Measurements from ENCODE around the gene UQCRHL.

GRCh38 chr1:15786581-15786980, 20.9 kb downstream of the UQCRHL start:
- no peak for TF ChIP-seq POLR2AphosphoS5 (IDR thresholded peaks at IDR 0.05; ENCODE audit: low read depth, low read length)
- TF ChIP-seq CTCF (IDR thresholded peaks at IDR 0.05) = no peak
- no peak for TF ChIP-seq REST (IDR thresholded peaks at IDR 0.05; ENCODE audit: insufficient read depth in 1 of 2, low read depth in 2 of 2, low read length in 1 of 2)
- TF ChIP-seq TCF7L2 (IDR thresholded peaks at IDR 0.05; ENCODE audit: low read depth, low read length) = no peak

Data from Panc1 (cell line).